Endothelial cell of umbilical vein (primary cell): ENCODE results near the gene FTO. TPM values are rescaled to one million over a fixed set of nuclear protein-coding genes. Genes with fewer than 3 reads are reported as not detected.
A peak's percentile ranks its signal among the peaks of the same experiment; 100 is the strongest.

Source experiments
- BruUV-seq: library from RNA; stranded (reverse); fragments of 400-500 nt; replicated peaks from 2 replicates; lab custom pipeline; 2021; lab: Mats Ljungman, UMichigan
- CTCF ChIA-PET: fragments of 300-600, 350-600 bp; sonication (Branson Sonifier 250); formaldehyde crosslinking; loops from one replicate; lab custom pipeline; 2021; ENCODE audit warnings: antibody characterized with exemption, inconsistent platforms; lab: Charles Lee
- POLR2A ChIA-PET: fragments of 300-600, 350-600 bp; sonication (Branson Sonifier 250); formaldehyde crosslinking; loops from one replicate; lab custom pipeline; 2021; ENCODE audit warnings: antibody characterized with exemption, inconsistent platforms; lab: Charles Lee
- DNase-seq: peaks from one replicate; pipeline ENCODE4 v3.0.0-alpha.2; 2011; ENCODE audit warnings: low read depth, low spot score
- FAIRE-seq: peaks from 2 replicates; lab custom pipeline; 2011; peaks lifted over from hg19 to GRCh38; lab: Jason Lieb, UNC
- H2AFZ ChIP-seq: 2 replicates; pipeline ENCODE4 v1.6.0; 2012; ENCODE audit warnings: low read depth, low read length, control low read depth, inconsistent platforms
- H3K27ac ChIP-seq: 2 replicates; pipeline ENCODE4 v1.5.1; 2011; ENCODE audit warnings: low read depth, mild to moderate bottlenecking, control low read depth, low read length, moderate library complexity; ENCODE audit not compliant: insufficient read depth
- H3K27me3 ChIP-seq, 2 experiments: 2 replicates each; pipeline versions ENCODE4 v1.6.0 to v1.6.1; 2011; ENCODE audit warnings: low read length in 2 of 2, mixed read lengths in 1 of 2; ENCODE audit not compliant: control insufficient read depth in 2 of 2, insufficient read depth in 2 of 2
- H3K36me3 ChIP-seq, 2 experiments: 2 replicates in 1 of 2; 3 replicates in 1 of 2; pipeline ENCODE4 v1.5.1; 2011; ENCODE audit warnings: low read length in 2 of 2, mild to moderate bottlenecking in 1 of 2, moderate library complexity in 1 of 2; ENCODE audit not compliant: control insufficient read depth in 2 of 2, insufficient read depth in 2 of 2; ENCODE audit errors: extremely low read depth in 1 of 2
- H3K4me1 ChIP-seq: 3 replicates; pipeline ENCODE4 v1.5.1; 2011; ENCODE audit warnings: mild to moderate bottlenecking, low read length; ENCODE audit not compliant: control insufficient read depth, insufficient read depth; ENCODE audit errors: extremely low read depth
- H3K4me2 ChIP-seq: 2 replicates; pipeline ENCODE4 v1.6.1; 2011; ENCODE audit warnings: low read length, control low read depth, mixed read lengths; ENCODE audit not compliant: insufficient read depth
- H3K4me3 ChIP-seq, 3 experiments: fragments of 200-600 bp in 1 of 3; sonication (generic), shearing (Covaris generic) in 1 of 3; replicated peaks in 1 of 3; 2 replicates each; pipeline ENCODE4 v1.5.1; 2011 to 2016; ENCODE audit warnings: control low read depth in 3 of 3, low read length in 3 of 3, mild to moderate bottlenecking in 2 of 3, inconsistent platforms in 1 of 3, low read depth in 1 of 3, moderate library complexity in 1 of 3; ENCODE audit not compliant: insufficient read depth in 1 of 3
- H3K79me2 ChIP-seq: 2 replicates; pipeline ENCODE4 v1.6.0; 2012; ENCODE audit warnings: low read length, inconsistent platforms; ENCODE audit not compliant: control insufficient read depth, insufficient read depth
- H3K9ac ChIP-seq: replicated peaks from 2 replicates; pipeline ENCODE3; 2011; ENCODE audit warnings: low read length, control low read depth; ENCODE audit not compliant: insufficient read depth; ENCODE audit errors: extremely low read depth
- H3K9me1 ChIP-seq: replicated peaks from 3 replicates; pipeline ENCODE4 v1.6.0; 2011; ENCODE audit warnings: mild to moderate bottlenecking, low read length; ENCODE audit not compliant: control insufficient read depth, insufficient read depth; ENCODE audit errors: extremely low read depth
- H3K9me3 ChIP-seq: replicated peaks from 2 replicates; pipeline ENCODE4 v1.5.1; 2012; ENCODE audit warnings: low read length, inconsistent platforms; ENCODE audit not compliant: control insufficient read depth, insufficient read depth
- H4K20me1 ChIP-seq: replicated peaks from 2 replicates; pipeline ENCODE3; 2011; ENCODE audit warnings: mild to moderate bottlenecking, low read length; ENCODE audit not compliant: control insufficient read depth, insufficient read depth; ENCODE audit errors: extremely low read depth
- CTCF ChIP-seq, 2 donors: IDR thresholded peaks; 1 replicate in 1 of 2; 2 replicates in 1 of 2; pipeline ENCODE4 v1.5.1; 2011; ENCODE audit warnings: low read length in 2 of 2, mild to moderate bottlenecking in 2 of 2, moderate library complexity in 2 of 2, control low read depth in 1 of 2, inconsistent platforms in 1 of 2, low read depth in 1 of 2; ENCODE audit not compliant: insufficient read depth in 1 of 2; ENCODE audit errors: extremely low read depth in 1 of 2
- EZH2 ChIP-seq: IDR thresholded peaks from 2 replicates; pipeline ENCODE4 v1.6.1; 2012; ENCODE audit warnings: borderline replicate concordance, low read depth, mild to moderate bottlenecking, moderate library complexity, low read length, inconsistent platforms; ENCODE audit not compliant: severe bottlenecking
- FOS ChIP-seq: IDR thresholded peaks from 2 replicates; pipeline ENCODE4 v1.6.1; 2011; ENCODE audit warnings: mild to moderate bottlenecking, low read length, moderate library complexity, borderline replicate concordance; ENCODE audit not compliant: insufficient read depth
- GATA2 ChIP-seq: IDR thresholded peaks from 2 replicates; pipeline ENCODE4 v1.7.0; 2011; ENCODE audit warnings: low read depth, mild to moderate bottlenecking, moderate library complexity, mixed read lengths, low read length; ENCODE audit not compliant: insufficient read length, insufficient read depth
- JUN ChIP-seq: IDR thresholded peaks from 2 replicates; pipeline ENCODE4 v1.6.1; 2011; ENCODE audit warnings: borderline replicate concordance, low read depth; ENCODE audit not compliant: insufficient read length, insufficient read depth
- MAX ChIP-seq: IDR thresholded peaks from 2 replicates; pipeline ENCODE4 v1.6.1; 2011; ENCODE audit not compliant: insufficient read depth, insufficient read length
- POLR2A ChIP-seq: IDR thresholded peaks from 2 replicates; pipeline ENCODE4 v1.6.1; 2012; ENCODE audit warnings: low read depth, mild to moderate bottlenecking, control low read depth, low read length
- POLR2AphosphoS5 ChIP-seq: IDR thresholded peaks from 2 replicates; pipeline ENCODE4 v1.6.1; 2012; ENCODE audit warnings: low read depth, mild to moderate bottlenecking, control low read depth, low read length, moderate library complexity; ENCODE audit not compliant: insufficient read depth
- dilution Hi-C: fragments of 300-500 bp; cut with MboI; formaldehyde crosslinking; loops from one replicate; pipeline ENCODE4 v1.15.0; 2019; ENCODE audit warnings: low sequenced_read_pairs; ENCODE audit not compliant: extremely low pct_ligation_motif_present
- intact Hi-C: fragments of 100-400 bp; cut with micrococcal nuclease; formaldehyde crosslinking; loops from one replicate; pipeline ENCODE4 v1.10.0; 2022
- polyA plus RNA-seq, 4 experiments: library from polyadenylated mRNA; depleted of rRNA in 3 of 4; stranded (reverse) in 3 of 4; unstranded in 1 of 4; fragments of >200 nt; gene quantifications; 2 replicates each; pipeline versions ENCODE4 v1.2.1 to v1.2.3, GENCODE V29; 2011 to 2012; ENCODE audit warnings: missing spikeins in 1 of 4
- total RNA-seq: library from RNA; stranded (reverse); gene quantifications from 2 replicates; pipeline ENCODE4 v1.2.3, GENCODE V29; 2021

Gene FTO
- total and polyA plus RNA-seq, 2 donors (not counting 3 experiments of a cell fraction or from before 2014, with no cell fraction given), result 48.6 to 87.1 TPM

GRCh38 chr16:54027558-54027957 lies 323.6 kb downstream of the FTO start:
- ChIA-PET POLR2A (no interaction called here), CTCF (interaction anchor here (1.1 to 1.2 kb wide), 2 partner anchors 9 to 50 kb away, joined by 3 to 6 read pairs; no protein-coding TSS in a partner anchor)
- Histone ChIP-seq H3K9me3 (no peaks in the 10 kb centered on the region), H3K4me2 (peak overlapping the region; percentile 48), H3K36me3 (no peaks in the 10 kb centered on the region), H3K79me2 (no peaks in the 10 kb centered on the region), H3K9me1 (no peaks in the 10 kb centered on the region), H3K27me3 (no peaks in the 10 kb centered on the region), H3K4me3 (no peak overlapping the region), H3K4me1 (peaks cover 21% of the 10 kb centered on the region), H4K20me1 (no peaks in the 10 kb centered on the region), H3K9ac (no peak overlapping the region), H2AFZ (peak overlapping the region; percentile 3), H3K27ac (peak overlapping the region; percentile 51)
- no peak for FAIRE-seq
- no peak for TF ChIP-seq POLR2AphosphoS5
- no peak for TF ChIP-seq FOS
- TF ChIP-seq CTCF (IDR thresholded peaks at IDR 0.05; ENCODE audit: extremely low read depth in 1 of 2, insufficient read depth in 1 of 2, low read depth in 1 of 2, low read length in 2 of 2), result no peak
- no peak for TF ChIP-seq MAX
- TF ChIP-seq JUN, result no peak
- TF ChIP-seq EZH2, result no peak
- no peak for TF ChIP-seq GATA2
- TF ChIP-seq POLR2A, result no peak
- intact Hi-C loops, result no loop called here
- dilution Hi-C loops, result no loop called here
- no TSS peak for BruUV-seq
- peak; percentile 23 for DNase-seq
